Effector memory CD8-positive, alpha-beta T cell (primary cell): ENCODE data around the gene ITGB8.
"Not testable (repeated sequence)": the region's sequence is repeated elsewhere in the genome, so short reads cannot be mapped to it uniquely, and the experiment has no call there.

Experiments used
- ATAC-seq: fragments of 150-1000 bp; cut with Tn5 transposase; replicated peaks from 2 replicates; pipeline ENCODE4 v1.10.0; 2021; ENCODE audit warnings: mild to moderate bottlenecking, moderate library complexity
- DNase-seq, 3 experiments: peaks; one replicate each; pipeline ENCODE4 v3.0.0; 2021
- H3K27ac Mint-ChIP-seq, 2 donors: one replicate each; pipeline ENCODE4 v1.8.0; 2022; ENCODE audit warnings: mild to moderate bottlenecking in 2 of 2, mixed read lengths in 2 of 2, moderate library complexity in 2 of 2
- H3K27me3 Mint-ChIP-seq, 2 donors: one replicate each; pipeline ENCODE4 v1.8.0; 2022; ENCODE audit warnings: mixed read lengths in 2 of 2
- H3K36me3 Mint-ChIP-seq: one replicate; pipeline ENCODE4 v1.8.0; 2022; ENCODE audit warnings: mild to moderate bottlenecking, moderate library complexity, mixed read lengths; ENCODE audit not compliant: insufficient read depth
- H3K4me1 Mint-ChIP-seq, 2 donors: one replicate each; pipeline ENCODE4 v1.8.0; 2022; ENCODE audit warnings: low read depth in 2 of 2, mixed read lengths in 2 of 2
- H3K4me3 Mint-ChIP-seq, 2 donors: one replicate each; pipeline ENCODE4 v1.8.0; 2022; ENCODE audit warnings: mild to moderate bottlenecking in 2 of 2, mixed read lengths in 2 of 2, moderate library complexity in 2 of 2
- H3K9me3 Mint-ChIP-seq, 2 donors: one replicate each; pipeline ENCODE4 v1.8.0; 2022; ENCODE audit warnings: mixed read lengths in 2 of 2

ITGB8 gene

GRCh38 chr7:20385126-20385525 lies 54.4 kb downstream of the ITGB8 start:
- ATAC-seq (no peak), DNase-seq (no peak)
- no peak overlapping the region for H3K4me3 Mint-ChIP-seq
- H3K27ac Mint-ChIP-seq, result no peak overlapping the region
- no peaks in the 10 kb centered on the region for H3K36me3 Mint-ChIP-seq
- no peaks in the 10 kb centered on the region for H3K4me1 Mint-ChIP-seq
- H3K27me3 Mint-ChIP-seq, result no peaks in the 10 kb centered on the region
- H3K9me3 Mint-ChIP-seq, result no peaks in the 10 kb centered on the region

- DNase-seq, result no peak
- Mint-ChIP-seq H3K27ac (no peak overlapping the region), H3K9me3 (no peaks in the 10 kb centered on the region), H3K36me3 (no peaks in the 10 kb centered on the region), H3K27me3 (no peaks in the 10 kb centered on the region), H3K4me3 (no peak overlapping the region), H3K4me1 (no peaks in the 10 kb centered on the region)
- no peak for ATAC-seq
Observed at GRCh38 chr7:20388084-20388483, 57.4 kb downstream of the ITGB8 start.

DNA sequence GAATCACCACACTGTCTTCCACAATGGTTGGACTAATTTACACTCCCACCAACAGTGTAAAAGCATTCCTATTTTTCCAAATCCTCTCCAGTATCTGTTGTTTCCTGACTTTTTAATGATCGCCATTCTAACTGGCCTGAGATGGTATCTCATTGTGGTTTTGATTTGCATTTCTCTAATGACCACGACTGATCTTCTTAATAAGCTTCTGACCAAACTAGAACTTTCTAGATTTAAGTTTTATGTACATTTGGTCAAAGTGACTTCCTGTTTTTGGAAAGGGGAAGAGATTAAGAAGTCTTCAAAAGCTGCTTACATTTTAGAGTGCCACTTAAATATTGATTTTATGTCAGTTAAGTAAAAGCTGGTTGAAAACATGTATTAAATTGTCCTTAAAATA lies 58.5 kb downstream of the ITGB8 start:
- H3K27me3 Mint-ChIP-seq, H3K4me3 Mint-ChIP-seq, H3K27ac Mint-ChIP-seq, DNase-seq, H3K4me1 Mint-ChIP-seq, H3K9me3 Mint-ChIP-seq, H3K36me3 Mint-ChIP-seq, ATAC-seq: not testable (repeated sequence)

DNA sequence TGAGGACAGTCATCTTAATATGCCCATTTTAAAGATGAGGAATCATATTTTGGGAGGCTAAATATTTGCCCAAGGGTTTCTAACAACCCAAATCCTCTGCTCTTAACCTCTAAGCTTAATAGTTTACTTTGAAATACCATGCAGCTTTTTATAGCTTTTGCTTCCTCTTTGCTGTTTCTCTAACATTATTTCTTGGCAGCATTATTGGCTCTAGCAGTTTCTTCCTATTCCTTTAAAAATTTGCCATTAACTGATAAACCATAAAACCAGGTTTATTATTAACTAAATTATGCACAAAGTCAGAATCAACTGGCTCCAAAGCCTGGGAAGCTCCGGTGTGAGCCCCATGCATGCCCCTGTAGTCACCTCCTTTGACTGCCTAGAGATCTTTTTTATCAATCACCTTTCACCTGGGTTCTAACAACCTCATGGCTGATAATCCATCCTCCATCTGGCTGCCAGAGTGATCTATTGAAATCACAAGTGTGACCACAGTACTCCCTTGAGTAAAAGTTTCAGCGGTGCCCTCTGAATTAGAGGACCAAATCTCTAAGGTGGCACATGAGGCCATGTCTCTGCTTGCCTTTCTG lies 62.4 kb downstream of the ITGB8 start:
- Mint-ChIP-seq H3K9me3 (peaks cover 0 to 7% of the 10 kb centered on the region in 2 donors), H3K27me3 (no peaks in the 10 kb centered on the region), H3K27ac (no peak overlapping the region), H3K4me3 (no peak overlapping the region), H3K36me3 (no peaks in the 10 kb centered on the region), H3K4me1 (no peaks in the 10 kb centered on the region)
- ATAC-seq, result no peak
- no peak for DNase-seq

DNA sequence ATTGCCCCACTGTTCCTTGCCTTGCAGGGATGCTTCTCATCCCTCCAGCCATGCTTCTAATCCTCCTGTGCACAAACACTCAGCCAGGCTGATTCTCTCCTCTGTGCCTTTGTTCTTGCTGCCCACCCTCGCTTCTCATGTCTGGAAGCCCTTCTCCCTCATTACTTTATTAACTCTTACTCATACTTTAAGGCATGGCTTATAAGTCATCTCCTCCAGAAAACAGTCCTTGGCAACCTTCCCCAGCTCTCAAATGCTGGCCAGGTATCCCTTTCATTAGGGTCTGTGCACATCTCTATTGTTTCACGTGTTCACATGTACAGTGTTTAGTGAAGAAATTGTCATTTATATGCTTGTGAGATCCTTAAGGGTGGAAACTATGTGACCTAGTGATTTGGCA lies 62.9 kb downstream of the ITGB8 start:
- H3K27me3 Mint-ChIP-seq, result no peaks in the 10 kb centered on the region
- H3K4me1 Mint-ChIP-seq, result no peaks in the 10 kb centered on the region
- ATAC-seq (no peak), DNase-seq (no peak)
- peaks cover 0 to 7% of the 10 kb centered on the region in 2 donors for H3K9me3 Mint-ChIP-seq
- H3K4me3 Mint-ChIP-seq, result no peak overlapping the region
- no peak overlapping the region for H3K27ac Mint-ChIP-seq
- H3K36me3 Mint-ChIP-seq, result no peaks in the 10 kb centered on the region

- no peak overlapping the region for H3K27ac Mint-ChIP-seq
- no peaks in the 10 kb centered on the region for H3K4me1 Mint-ChIP-seq
- no peak overlapping the region for H3K4me3 Mint-ChIP-seq
- DNase-seq (no peak), ATAC-seq (no peak)
- peaks cover 0 to 7% of the 10 kb centered on the region in 2 donors for H3K9me3 Mint-ChIP-seq
- no peaks in the 10 kb centered on the region for H3K27me3 Mint-ChIP-seq
- H3K36me3 Mint-ChIP-seq, result no peaks in the 10 kb centered on the region
Observed at GRCh38 chr7:20394284-20394683, 63.6 kb downstream of the ITGB8 start.

GRCh38 chr7:20395104-20395503 lies 64.4 kb downstream of the ITGB8 start:
- Mint-ChIP-seq H3K27ac (no peak overlapping the region), H3K9me3 (peaks cover 0 to 7% of the 10 kb centered on the region in 2 donors), H3K4me3 (no peak overlapping the region), H3K27me3 (no peaks in the 10 kb centered on the region), H3K4me1 (no peaks in the 10 kb centered on the region), H3K36me3 (no peaks in the 10 kb centered on the region)
- ATAC-seq (no peak), DNase-seq (no peak)

GRCh38 chr7:20395511-20395910 lies 64.8 kb downstream of the ITGB8 start:
- ATAC-seq (no peak), DNase-seq (no peak)
- H3K27me3 Mint-ChIP-seq, result no peaks in the 10 kb centered on the region
- peaks cover 0 to 7% of the 10 kb centered on the region in 2 donors for H3K9me3 Mint-ChIP-seq
- H3K27ac Mint-ChIP-seq, result no peak overlapping the region
- no peak overlapping the region for H3K4me3 Mint-ChIP-seq
- H3K4me1 Mint-ChIP-seq, result no peaks in the 10 kb centered on the region
- H3K36me3 Mint-ChIP-seq, result no peaks in the 10 kb centered on the region

GRCh38 chr7:20399521-20399920 lies 68.8 kb downstream of the ITGB8 start:
- DNase-seq, result no peak
- no peaks in the 10 kb centered on the region for H3K9me3 Mint-ChIP-seq
- no peak for ATAC-seq
- H3K4me1 Mint-ChIP-seq, result no peaks in the 10 kb centered on the region
- H3K36me3 Mint-ChIP-seq, result no peaks in the 10 kb centered on the region
- no peak overlapping the region for H3K27ac Mint-ChIP-seq
- no peak overlapping the region for H3K4me3 Mint-ChIP-seq
- H3K27me3 Mint-ChIP-seq, result no peaks in the 10 kb centered on the region

GRCh38 chr7:20401861-20402746 lies 71.4 kb downstream of the ITGB8 start:
- ATAC-seq (no peak), DNase-seq (no peak)
- Mint-ChIP-seq H3K9me3 (no peaks in the 10 kb centered on the region), H3K4me1 (no peaks in the 10 kb centered on the region), H3K27ac (no peak overlapping the region), H3K27me3 (no peaks in the 10 kb centered on the region), H3K4me3 (no peak overlapping the region), H3K36me3 (no peaks in the 10 kb centered on the region)

DNA sequence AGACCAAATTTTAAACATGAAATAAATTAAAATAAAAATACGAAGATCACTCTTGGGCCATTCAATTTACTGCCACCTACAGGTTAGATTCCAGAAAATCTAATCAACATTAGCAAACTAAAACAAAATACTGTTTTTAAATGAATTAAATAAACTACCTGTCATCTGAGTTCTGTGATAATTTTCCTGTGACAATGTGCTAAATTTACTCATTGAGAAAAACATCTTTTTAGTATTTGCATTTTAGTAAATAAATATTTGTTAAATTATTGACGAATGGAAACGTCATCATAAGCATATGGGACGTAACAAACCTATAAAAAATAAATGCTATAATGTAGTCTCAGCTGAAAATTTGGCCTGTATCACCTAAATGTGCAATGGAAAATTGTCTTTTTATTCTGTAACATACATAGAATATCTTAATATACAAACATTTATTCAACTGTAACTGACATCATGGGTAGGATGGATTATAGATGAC lies 72.1 kb downstream of the ITGB8 start:
- H3K4me3 Mint-ChIP-seq, result no peak overlapping the region
- no peak for DNase-seq
- no peaks in the 10 kb centered on the region for H3K4me1 Mint-ChIP-seq
- no peaks in the 10 kb centered on the region for H3K27me3 Mint-ChIP-seq
- H3K36me3 Mint-ChIP-seq, result no peaks in the 10 kb centered on the region
- H3K9me3 Mint-ChIP-seq, result no peaks in the 10 kb centered on the region
- ATAC-seq, result no peak
- no peak overlapping the region for H3K27ac Mint-ChIP-seq

DNA sequence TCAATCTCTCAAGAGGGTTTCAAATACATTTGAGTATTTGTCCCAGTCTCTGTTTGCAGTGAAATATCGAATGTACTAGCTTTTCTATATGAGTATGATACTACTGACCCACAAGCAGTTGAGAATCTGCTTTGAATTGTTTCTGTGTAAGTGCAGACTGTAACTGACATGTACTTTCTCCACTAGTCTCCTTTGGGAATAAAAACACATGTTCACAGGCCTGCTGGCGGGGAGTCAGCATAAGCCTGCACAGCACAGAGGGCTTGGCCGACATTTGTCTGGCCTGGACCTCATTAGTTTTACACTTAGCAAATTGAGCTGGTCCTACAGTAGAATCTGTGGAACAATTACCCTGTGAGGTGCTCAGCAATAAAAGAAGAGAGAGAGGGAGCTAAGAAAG lies 72.6 kb downstream of the ITGB8 start:
- ATAC-seq (no peak), DNase-seq (no peak)
- H3K27me3 Mint-ChIP-seq, result no peaks in the 10 kb centered on the region
- H3K4me1 Mint-ChIP-seq, result no peaks in the 10 kb centered on the region
- H3K27ac Mint-ChIP-seq, result no peak overlapping the region
- no peak overlapping the region for H3K4me3 Mint-ChIP-seq
- no peaks in the 10 kb centered on the region for H3K36me3 Mint-ChIP-seq
- no peaks in the 10 kb centered on the region for H3K9me3 Mint-ChIP-seq

DNA sequence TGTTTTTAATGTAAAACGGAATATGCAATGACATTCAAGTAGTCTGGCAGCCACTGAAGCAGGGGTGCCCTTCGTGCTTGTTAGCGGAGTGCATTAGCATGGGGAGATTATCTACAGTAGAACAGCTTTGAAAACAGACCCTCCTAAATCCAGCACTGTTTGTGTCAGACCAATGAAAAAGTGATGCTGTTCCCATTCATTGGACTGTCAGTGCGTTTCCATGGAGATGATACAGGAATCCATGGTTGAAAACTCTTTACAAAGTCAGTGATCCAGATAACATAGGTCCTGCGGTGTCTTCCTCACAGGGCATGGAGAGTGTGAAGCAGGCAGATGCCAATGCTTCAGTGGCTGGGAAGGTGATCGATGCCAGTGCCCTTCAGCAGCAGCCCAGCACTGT lies 73.6 kb downstream of the ITGB8 start:
- ATAC-seq, result no peak
- H3K27ac Mint-ChIP-seq, result no peak overlapping the region
- no peaks in the 10 kb centered on the region for H3K9me3 Mint-ChIP-seq
- no peaks in the 10 kb centered on the region for H3K27me3 Mint-ChIP-seq
- H3K4me3 Mint-ChIP-seq, result no peak overlapping the region
- no peaks in the 10 kb centered on the region for H3K4me1 Mint-ChIP-seq
- DNase-seq, result no peak
- no peaks in the 10 kb centered on the region for H3K36me3 Mint-ChIP-seq
